ENCODE measurements around the gene MTFP1. TPM values are rescaled to one million over a fixed set of nuclear protein-coding genes. Genes with fewer than 3 reads are reported as not detected.

Gene MTFP1
- total RNA-seq, 2 experiments from 2014 or later: 37.2 to 38.0 TPM

DNA sequence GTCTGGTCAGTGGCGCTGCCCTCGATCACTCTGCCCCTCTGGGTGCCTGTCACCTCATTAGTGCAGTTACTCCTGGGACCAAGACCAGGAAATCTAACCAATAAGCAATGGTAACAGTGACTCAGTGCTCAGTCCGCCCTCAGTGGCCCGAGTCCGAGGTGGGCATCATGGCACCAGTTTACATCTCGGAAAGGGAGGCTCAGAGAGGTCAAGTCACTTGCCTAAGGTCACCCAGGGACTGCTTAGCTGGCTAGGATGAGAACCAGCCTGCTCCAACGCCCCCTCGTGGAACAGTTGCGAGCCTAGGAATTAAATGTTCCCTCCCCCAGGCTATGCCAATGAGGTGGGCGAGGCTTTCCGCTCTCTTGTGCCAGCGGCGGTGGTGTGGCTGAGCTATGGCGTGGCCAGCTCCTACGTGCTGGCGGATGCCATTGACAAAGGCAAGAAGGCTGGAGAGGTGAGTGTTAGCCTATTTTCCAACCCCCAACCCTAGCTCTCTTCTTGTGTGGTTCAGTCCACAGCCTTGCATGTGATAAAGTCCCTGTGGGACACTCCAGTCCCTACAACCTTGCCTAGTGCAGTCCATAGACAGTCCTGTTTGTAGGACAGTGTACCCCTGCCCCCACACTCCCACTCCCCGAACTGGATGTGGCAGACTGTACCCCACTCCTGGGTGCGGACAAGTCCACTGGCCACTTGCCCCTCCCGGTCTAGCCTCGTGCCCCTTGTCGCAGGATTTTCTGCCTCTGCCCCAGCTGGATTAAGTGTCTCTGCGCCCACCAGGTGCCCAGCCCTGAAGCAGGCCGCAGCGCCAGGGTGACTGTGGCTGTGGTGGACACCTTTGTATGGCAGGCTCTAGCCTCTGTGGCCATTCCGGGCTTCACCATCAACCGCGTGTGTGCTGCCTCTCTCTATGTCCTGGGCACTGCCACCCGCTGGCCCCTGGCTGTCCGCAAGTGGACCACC is 1.1 kb downstream of the MTFP1 start:
- Histone ChIP-seq H3K36me3 (ENCODE audit: insufficient read depth, low read length) (peaks cover 14% of the 10 kb centered on the region), H3K9me3 (ENCODE audit: control insufficient read depth in 1 of 2, insufficient read depth in 1 of 2, low read length in 2 of 2) (no peaks in the 10 kb centered on the region), H3K27me3 (ENCODE audit: control insufficient read depth in 1 of 2, insufficient read depth in 2 of 2, low read length in 2 of 2) (no peaks in the 10 kb centered on the region), H3K4me1 (ENCODE audit: insufficient read depth, low read length) (peaks cover 53% of the 10 kb centered on the region), H3K27ac (ENCODE audit: low read depth in 1 of 2, low read length in 2 of 2) (peak overlapping the region; percentile 61 to 74), H3K4me3 (ENCODE audit: low read length) (peak overlapping the region; percentile 74)
- DNase-seq (peak; percentile 72 to 94 (median 85)), ATAC-seq (ENCODE audit: poor library complexity) (peak; percentile 41)
- Mint-ChIP-seq H3K9me3 (no peaks in the 10 kb centered on the region), H3K27ac (peak overlapping the region; percentile 98), H3K27me3 (no peaks in the 10 kb centered on the region), H3K4me1 (ENCODE audit: low read depth) (peaks cover 53% of the 10 kb centered on the region), H3K36me3 (ENCODE audit: low read depth) (peaks cover 42% of the 10 kb centered on the region), H3K4me3 (peak overlapping the region; percentile 93)
- CTCF ChIA-PET: interaction anchor here (0.6 to 6.1 kb wide), 10 partner anchors 9 to 920 kb away, joined by 3 to 63 read pairs (median 4); partner anchors contain the start of genes RNF215 and SEC14L2
- intact Hi-C loops (cut with DNase I, micrococcal nuclease): loop anchor here (1.0 to 10.0 kb wide), 7 partner anchors 9 to 592 kb away; partner anchors contain the start of genes ASCC2 (in 1 of the 2) and CASTOR1 (in 1 of the 2)
- POLR2A ChIA-PET: interaction anchor here (0.7 to 6.0 kb wide), 6 partner anchors 8 to 138 kb away, joined by 3 to 112 read pairs (median 60); partner anchors contain the start of genes CASTOR1 and SEC14L2
- TF ChIP-seq, protein P1, sequence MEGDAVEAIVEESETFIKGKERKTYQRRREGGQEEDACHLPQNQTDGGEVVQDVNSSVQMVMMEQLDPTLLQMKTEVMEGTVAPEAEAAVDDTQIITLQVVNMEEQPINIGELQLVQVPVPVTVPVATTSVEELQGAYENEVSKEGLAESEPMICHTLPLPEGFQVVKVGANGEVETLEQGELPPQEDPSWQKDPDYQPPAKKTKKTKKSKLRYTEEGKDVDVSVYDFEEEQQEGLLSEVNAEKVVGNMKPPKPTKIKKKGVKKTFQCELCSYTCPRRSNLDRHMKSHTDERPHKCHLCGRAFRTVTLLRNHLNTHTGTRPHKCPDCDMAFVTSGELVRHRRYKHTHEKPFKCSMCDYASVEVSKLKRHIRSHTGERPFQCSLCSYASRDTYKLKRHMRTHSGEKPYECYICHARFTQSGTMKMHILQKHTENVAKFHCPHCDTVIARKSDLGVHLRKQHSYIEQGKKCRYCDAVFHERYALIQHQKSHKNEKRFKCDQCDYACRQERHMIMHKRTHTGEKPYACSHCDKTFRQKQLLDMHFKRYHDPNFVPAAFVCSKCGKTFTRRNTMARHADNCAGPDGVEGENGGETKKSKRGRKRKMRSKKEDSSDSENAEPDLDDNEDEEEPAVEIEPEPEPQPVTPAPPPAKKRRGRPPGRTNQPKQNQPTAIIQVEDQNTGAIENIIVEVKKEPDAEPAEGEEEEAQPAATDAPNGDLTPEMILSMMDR (IDR thresholded peaks at IDR 0.05): peak; percentile 70

DNA sequence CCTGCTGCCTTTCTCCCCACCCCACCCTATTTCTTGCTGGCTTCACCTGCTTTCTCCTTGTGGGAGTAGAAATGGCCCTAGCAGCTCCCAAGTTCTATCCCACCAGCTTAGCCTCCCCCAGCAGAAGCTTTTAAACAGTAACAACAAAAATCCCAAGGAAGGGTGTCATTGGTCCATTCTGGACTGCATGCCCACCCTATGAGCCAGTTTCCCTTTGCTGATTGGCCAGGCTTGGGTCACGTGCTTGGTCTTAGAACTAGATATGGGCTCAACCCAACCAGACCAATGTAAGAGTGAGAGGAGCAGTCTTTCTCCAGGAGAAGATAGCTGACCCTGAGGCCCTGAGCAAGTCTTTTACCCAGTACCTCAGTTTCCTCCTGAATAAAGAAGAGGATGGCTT is 2.3 kb downstream of the MTFP1 start:
- POLR2A ChIA-PET: interaction anchor here (0.9 kb wide), 1 partner anchor 30 kb away, joined by 3 read pairs; no protein-coding TSS in a partner anchor
- Histone ChIP-seq H3K27ac (ENCODE audit: low read depth in 1 of 2, low read length in 2 of 2) (no peak overlapping the region), H3K27me3 (ENCODE audit: control insufficient read depth in 1 of 2, insufficient read depth in 2 of 2, low read length in 2 of 2) (no peaks in the 10 kb centered on the region), H3K36me3 (ENCODE audit: insufficient read depth, low read length) (peaks cover 14% of the 10 kb centered on the region), H3K4me1 (ENCODE audit: insufficient read depth, low read length) (peaks cover 42% of the 10 kb centered on the region), H3K9me3 (ENCODE audit: control insufficient read depth in 1 of 2, insufficient read depth in 1 of 2, low read length in 2 of 2) (no peaks in the 10 kb centered on the region), H3K4me3 (ENCODE audit: low read length) (no peak overlapping the region)
- H3K9me3 Mint-ChIP-seq: no peaks in the 10 kb centered on the region
- H3K27ac Mint-ChIP-seq: peak overlapping the region; percentile 98
- peaks cover 41% of the 10 kb centered on the region for H3K4me1 Mint-ChIP-seq (ENCODE audit: low read depth)
- no peaks in the 10 kb centered on the region for H3K27me3 Mint-ChIP-seq
- H3K36me3 Mint-ChIP-seq (ENCODE audit: low read depth): peaks cover 30% of the 10 kb centered on the region
- ATAC-seq (ENCODE audit: poor library complexity): no peak
- H3K4me3 Mint-ChIP-seq: no peak overlapping the region
- intact Hi-C loops (cut with DNase I, micrococcal nuclease): loop anchor here (2.0 to 10.0 kb wide), 5 partner anchors 57 to 593 kb away; partner anchors contain the start of genes ASCC2 (in 1 of the 2) and CASTOR1 (in 1 of the 2)
- DNase-seq: no peak
- CTCF ChIA-PET: interaction anchor here (1.8 kb wide), 1 partner anchor 8 kb away, joined by 12 read pairs; no protein-coding TSS in a partner anchor
- TF ChIP-seq, protein P1 (IDR thresholded peaks at IDR 0.05): no peak

DNA sequence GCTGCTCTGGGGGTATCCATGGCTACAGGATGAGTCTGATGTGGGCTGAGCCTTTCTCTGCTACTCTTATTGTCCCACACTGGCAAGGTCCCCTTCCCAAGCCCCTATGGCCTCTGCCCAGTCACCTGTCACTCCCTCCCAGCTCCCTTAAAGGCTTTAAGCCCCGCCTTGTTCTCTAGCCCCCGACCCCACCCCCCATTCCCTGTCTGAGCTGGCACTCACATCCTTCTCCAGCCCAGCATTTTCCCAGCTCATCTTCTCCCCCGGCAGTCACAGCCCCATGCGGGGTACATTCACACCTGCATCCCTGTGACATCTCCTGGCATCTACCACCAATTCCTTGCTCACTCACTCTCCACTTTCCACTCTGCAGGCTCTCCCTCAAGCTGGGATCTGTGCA is 4.3 kb downstream of the MTFP1 start:
- H3K27ac ChIP-seq (ENCODE audit: low read depth in 1 of 2, low read length in 2 of 2): no peak overlapping the region
- H3K4me3 ChIP-seq (ENCODE audit: low read length): no peak overlapping the region
- CTCF ChIA-PET: no interaction called here
- H3K27me3 Mint-ChIP-seq: no peaks in the 10 kb centered on the region
- H3K36me3 ChIP-seq (ENCODE audit: insufficient read depth, low read length): peaks cover 14% of the 10 kb centered on the region
- H3K27ac Mint-ChIP-seq: no peak overlapping the region
- ATAC-seq (ENCODE audit: poor library complexity): no peak
- peaks cover 31% of the 10 kb centered on the region for H3K4me1 Mint-ChIP-seq (ENCODE audit: low read depth)
- no peak for DNase-seq
- H3K36me3 Mint-ChIP-seq (ENCODE audit: low read depth): peaks cover 17% of the 10 kb centered on the region
- H3K9me3 ChIP-seq (ENCODE audit: control insufficient read depth in 1 of 2, insufficient read depth in 1 of 2, low read length in 2 of 2): peaks cover 0 to 4% of the 10 kb centered on the region in 2 experiments
- no peaks in the 10 kb centered on the region for H3K9me3 Mint-ChIP-seq
- peaks cover 31% of the 10 kb centered on the region for H3K4me1 ChIP-seq (ENCODE audit: insufficient read depth, low read length)
- TF ChIP-seq, protein P1 (IDR thresholded peaks at IDR 0.05): no peak
- H3K4me3 Mint-ChIP-seq: peak overlapping the region; percentile 3
- no peaks in the 10 kb centered on the region for H3K27me3 ChIP-seq (ENCODE audit: control insufficient read depth in 1 of 2, insufficient read depth in 2 of 2, low read length in 2 of 2)
- intact Hi-C loops (cut with DNase I, micrococcal nuclease): loop anchor here (5.0 to 10.0 kb wide), 3 partner anchors 57 to 595 kb away; partner anchors contain the start of genes ASCC2 (in 1 of the 2) and CASTOR1 (in 1 of the 2)
- POLR2A ChIA-PET: no interaction called here

All from CD4-positive, alpha-beta T cell (primary cell).